Endothelial cell of umbilical vein (primary cell): ENCODE data around the gene CUX1. TPM values are rescaled to one million over a fixed set of nuclear protein-coding genes. Genes with fewer than 3 reads are reported as not detected.

Experiments
- BruUV-seq: library from RNA; stranded (reverse); fragments of 400-500 nt; replicated peaks from 2 replicates; lab custom pipeline; 2021; lab: Mats Ljungman, UMichigan
- CTCF ChIA-PET: fragments of 300-600, 350-600 bp; sonication (Branson Sonifier 250); formaldehyde crosslinking; loops from one replicate; lab custom pipeline; 2021; ENCODE audit warnings: antibody characterized with exemption, inconsistent platforms; lab: Charles Lee
- POLR2A ChIA-PET: fragments of 300-600, 350-600 bp; sonication (Branson Sonifier 250); formaldehyde crosslinking; loops from one replicate; lab custom pipeline; 2021; ENCODE audit warnings: antibody characterized with exemption, inconsistent platforms; lab: Charles Lee
- DNase-seq: peaks from one replicate; pipeline ENCODE4 v3.0.0-alpha.2; 2011; ENCODE audit warnings: low read depth, low spot score
- FAIRE-seq: peaks from 2 replicates; lab custom pipeline; 2011; peaks lifted over from hg19 to GRCh38; lab: Jason Lieb, UNC
- H2AFZ ChIP-seq: 2 replicates; pipeline ENCODE4 v1.6.0; 2012; ENCODE audit warnings: low read depth, low read length, control low read depth, inconsistent platforms
- H3K27ac ChIP-seq: 2 replicates; pipeline ENCODE4 v1.5.1; 2011; ENCODE audit warnings: low read depth, mild to moderate bottlenecking, control low read depth, low read length, moderate library complexity; ENCODE audit not compliant: insufficient read depth
- H3K27me3 ChIP-seq, 2 experiments: 2 replicates each; pipeline versions ENCODE4 v1.6.0 to v1.6.1; 2011; ENCODE audit warnings: low read length in 2 of 2, mixed read lengths in 1 of 2; ENCODE audit not compliant: control insufficient read depth in 2 of 2, insufficient read depth in 2 of 2
- H3K36me3 ChIP-seq, 2 experiments: 2 replicates in 1 of 2; 3 replicates in 1 of 2; pipeline ENCODE4 v1.5.1; 2011; ENCODE audit warnings: low read length in 2 of 2, mild to moderate bottlenecking in 1 of 2, moderate library complexity in 1 of 2; ENCODE audit not compliant: control insufficient read depth in 2 of 2, insufficient read depth in 2 of 2; ENCODE audit errors: extremely low read depth in 1 of 2
- H3K4me1 ChIP-seq: 3 replicates; pipeline ENCODE4 v1.5.1; 2011; ENCODE audit warnings: mild to moderate bottlenecking, low read length; ENCODE audit not compliant: control insufficient read depth, insufficient read depth; ENCODE audit errors: extremely low read depth
- H3K4me2 ChIP-seq: 2 replicates; pipeline ENCODE4 v1.6.1; 2011; ENCODE audit warnings: low read length, control low read depth, mixed read lengths; ENCODE audit not compliant: insufficient read depth
- H3K4me3 ChIP-seq, 3 experiments: fragments of 200-600 bp in 1 of 3; sonication (generic), shearing (Covaris generic) in 1 of 3; replicated peaks in 1 of 3; 2 replicates each; pipeline ENCODE4 v1.5.1; 2011 to 2016; ENCODE audit warnings: control low read depth in 3 of 3, low read length in 3 of 3, mild to moderate bottlenecking in 2 of 3, inconsistent platforms in 1 of 3, low read depth in 1 of 3, moderate library complexity in 1 of 3; ENCODE audit not compliant: insufficient read depth in 1 of 3
- H3K79me2 ChIP-seq: 2 replicates; pipeline ENCODE4 v1.6.0; 2012; ENCODE audit warnings: low read length, inconsistent platforms; ENCODE audit not compliant: control insufficient read depth, insufficient read depth
- H3K9ac ChIP-seq: replicated peaks from 2 replicates; pipeline ENCODE3; 2011; ENCODE audit warnings: low read length, control low read depth; ENCODE audit not compliant: insufficient read depth; ENCODE audit errors: extremely low read depth
- H3K9me1 ChIP-seq: replicated peaks from 3 replicates; pipeline ENCODE4 v1.6.0; 2011; ENCODE audit warnings: mild to moderate bottlenecking, low read length; ENCODE audit not compliant: control insufficient read depth, insufficient read depth; ENCODE audit errors: extremely low read depth
- H3K9me3 ChIP-seq: replicated peaks from 2 replicates; pipeline ENCODE4 v1.5.1; 2012; ENCODE audit warnings: low read length, inconsistent platforms; ENCODE audit not compliant: control insufficient read depth, insufficient read depth
- H4K20me1 ChIP-seq: replicated peaks from 2 replicates; pipeline ENCODE3; 2011; ENCODE audit warnings: mild to moderate bottlenecking, low read length; ENCODE audit not compliant: control insufficient read depth, insufficient read depth; ENCODE audit errors: extremely low read depth
- CTCF ChIP-seq, 2 donors: IDR thresholded peaks; 1 replicate in 1 of 2; 2 replicates in 1 of 2; pipeline ENCODE4 v1.5.1; 2011; ENCODE audit warnings: low read length in 2 of 2, mild to moderate bottlenecking in 2 of 2, moderate library complexity in 2 of 2, control low read depth in 1 of 2, inconsistent platforms in 1 of 2, low read depth in 1 of 2; ENCODE audit not compliant: insufficient read depth in 1 of 2; ENCODE audit errors: extremely low read depth in 1 of 2
- EZH2 ChIP-seq: IDR thresholded peaks from 2 replicates; pipeline ENCODE4 v1.6.1; 2012; ENCODE audit warnings: borderline replicate concordance, low read depth, mild to moderate bottlenecking, moderate library complexity, low read length, inconsistent platforms; ENCODE audit not compliant: severe bottlenecking
- FOS ChIP-seq: IDR thresholded peaks from 2 replicates; pipeline ENCODE4 v1.6.1; 2011; ENCODE audit warnings: mild to moderate bottlenecking, low read length, moderate library complexity, borderline replicate concordance; ENCODE audit not compliant: insufficient read depth
- GATA2 ChIP-seq: IDR thresholded peaks from 2 replicates; pipeline ENCODE4 v1.7.0; 2011; ENCODE audit warnings: low read depth, mild to moderate bottlenecking, moderate library complexity, mixed read lengths, low read length; ENCODE audit not compliant: insufficient read length, insufficient read depth
- JUN ChIP-seq: IDR thresholded peaks from 2 replicates; pipeline ENCODE4 v1.6.1; 2011; ENCODE audit warnings: borderline replicate concordance, low read depth; ENCODE audit not compliant: insufficient read length, insufficient read depth
- MAX ChIP-seq: IDR thresholded peaks from 2 replicates; pipeline ENCODE4 v1.6.1; 2011; ENCODE audit not compliant: insufficient read depth, insufficient read length
- MYC ChIP-seq: IDR thresholded peaks from one replicate; pipeline ENCODE4 v1.6.1; 2011; ENCODE audit warnings: mild to moderate bottlenecking, low read depth, low read length
- POLR2A ChIP-seq: IDR thresholded peaks from 2 replicates; pipeline ENCODE4 v1.6.1; 2012; ENCODE audit warnings: low read depth, mild to moderate bottlenecking, control low read depth, low read length
- POLR2AphosphoS5 ChIP-seq: IDR thresholded peaks from 2 replicates; pipeline ENCODE4 v1.6.1; 2012; ENCODE audit warnings: low read depth, mild to moderate bottlenecking, control low read depth, low read length, moderate library complexity; ENCODE audit not compliant: insufficient read depth
- dilution Hi-C: fragments of 300-500 bp; cut with MboI; formaldehyde crosslinking; loops from one replicate; pipeline ENCODE4 v1.15.0; 2019; ENCODE audit warnings: low sequenced_read_pairs; ENCODE audit not compliant: extremely low pct_ligation_motif_present
- intact Hi-C: fragments of 100-400 bp; cut with micrococcal nuclease; formaldehyde crosslinking; loops from one replicate; pipeline ENCODE4 v1.10.0; 2022
- polyA plus RNA-seq, 4 experiments: library from polyadenylated mRNA; depleted of rRNA in 3 of 4; stranded (reverse) in 3 of 4; unstranded in 1 of 4; fragments of >200 nt; gene quantifications; 2 replicates each; pipeline versions ENCODE4 v1.2.1 to v1.2.3, GENCODE V29; 2011 to 2012; ENCODE audit warnings: missing spikeins in 1 of 4
- total RNA-seq: library from RNA; stranded (reverse); gene quantifications from 2 replicates; pipeline ENCODE4 v1.2.3, GENCODE V29; 2021

The CUX1 gene
- total and polyA plus RNA-seq, 2 donors (not counting 3 experiments of a cell fraction or from before 2014, with no cell fraction given), result 13.8 to 49.8 TPM

- intact Hi-C loops (no loop called here), dilution Hi-C loops (no loop called here)
- POLR2A ChIA-PET, result no interaction called here
- DNase-seq (no peak), FAIRE-seq (no peak)
- Histone ChIP-seq H3K36me3 (no peaks in the 10 kb centered on the region), H3K4me3 (no peak overlapping the region), H3K79me2 (peaks cover 4% of the 10 kb centered on the region), H3K9ac (no peak overlapping the region), H3K27me3 (no peaks in the 10 kb centered on the region), H2AFZ (no peak overlapping the region), H3K27ac (no peak overlapping the region), H3K9me1 (no peaks in the 10 kb centered on the region), H3K4me2 (no peak overlapping the region), H4K20me1 (no peaks in the 10 kb centered on the region), H3K9me3 (no peaks in the 10 kb centered on the region), H3K4me1 (peaks cover 12% of the 10 kb centered on the region)
- TF ChIP-seq POLR2A (no peak), FOS (no peak), CTCF (IDR thresholded peaks at IDR 0.05; ENCODE audit: extremely low read depth in 1 of 2, insufficient read depth in 1 of 2, low read depth in 1 of 2, low read length in 2 of 2) (no peak), MYC (no peak)
- CTCF ChIA-PET, result no interaction called here
- BruUV-seq, result no TSS peak
Observed at GRCh38 chr7:101904019-101904418, 86.6 kb downstream of the CUX1 start.

GRCh38 chr7:101905203-101905865 lies 87.9 kb downstream of the CUX1 start:
- FAIRE-seq (no peak), DNase-seq (no peak)
- H3K9me3 ChIP-seq, result no peaks in the 10 kb centered on the region
- H3K27me3 ChIP-seq, result no peaks in the 10 kb centered on the region
- TF ChIP-seq GATA2, result no peak
- no peak for TF ChIP-seq FOS
- TF ChIP-seq POLR2AphosphoS5, result no peak
- no peak for TF ChIP-seq EZH2
- TF ChIP-seq JUN, result no peak
- TF ChIP-seq MAX, result no peak
- no peak for TF ChIP-seq POLR2A
- no peak for TF ChIP-seq CTCF (IDR thresholded peaks at IDR 0.05; ENCODE audit: extremely low read depth in 1 of 2, insufficient read depth in 1 of 2, low read depth in 1 of 2, low read length in 2 of 2)
- no peak for TF ChIP-seq MYC
- peaks cover 4% of the 10 kb centered on the region for H3K79me2 ChIP-seq
- no peak overlapping the region for H3K4me2 ChIP-seq
- BruUV-seq, result no TSS peak
- ChIA-PET CTCF (interaction anchor here (0.6 to 0.9 kb wide), 3 partner anchors 10 to 91 kb away, joined by 3 to 4 read pairs (median 3); no protein-coding TSS in a partner anchor), POLR2A (no interaction called here)
- no peak overlapping the region for H2AFZ ChIP-seq
- H4K20me1 ChIP-seq, result no peaks in the 10 kb centered on the region
- H3K4me1 ChIP-seq, result peaks cover 12% of the 10 kb centered on the region
- dilution Hi-C loops, result no loop called here
- no peak overlapping the region for H3K27ac ChIP-seq
- no peak overlapping the region for H3K9ac ChIP-seq
- no peaks in the 10 kb centered on the region for H3K36me3 ChIP-seq
- no peaks in the 10 kb centered on the region for H3K9me1 ChIP-seq
- H3K4me3 ChIP-seq, result no peak overlapping the region
- intact Hi-C loops, result no loop called here
